ENCODE data around the gene ELAPOR1.
"Not testable (repeated sequence)": the region's sequence is repeated elsewhere in the genome, so short reads cannot be mapped to it uniquely, and the experiment has no call there.

ELAPOR1 gene

DNA sequence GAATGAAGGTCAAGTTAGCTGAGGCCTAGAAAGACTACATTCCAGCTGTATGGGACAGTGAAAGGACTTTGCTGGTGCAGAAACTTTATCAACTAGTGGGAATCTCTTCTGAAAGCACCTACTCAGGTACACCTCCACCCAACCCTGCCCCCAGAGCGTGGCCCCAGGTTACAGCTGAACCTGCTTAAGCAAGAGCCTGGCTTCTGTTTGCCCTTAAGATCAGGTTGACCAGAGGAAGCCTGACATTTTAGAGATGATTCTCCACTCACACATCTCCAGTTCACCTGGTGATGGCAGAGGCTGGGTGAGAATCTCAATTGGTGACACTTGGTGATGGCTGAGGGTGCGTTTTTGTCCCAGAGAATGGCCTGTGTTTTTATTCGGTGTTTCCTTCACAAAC lies 24.0 kb downstream of the ELAPOR1 start:
- DNase-seq (ENCODE audit: low read depth, low spot score), result no peak

DNA sequence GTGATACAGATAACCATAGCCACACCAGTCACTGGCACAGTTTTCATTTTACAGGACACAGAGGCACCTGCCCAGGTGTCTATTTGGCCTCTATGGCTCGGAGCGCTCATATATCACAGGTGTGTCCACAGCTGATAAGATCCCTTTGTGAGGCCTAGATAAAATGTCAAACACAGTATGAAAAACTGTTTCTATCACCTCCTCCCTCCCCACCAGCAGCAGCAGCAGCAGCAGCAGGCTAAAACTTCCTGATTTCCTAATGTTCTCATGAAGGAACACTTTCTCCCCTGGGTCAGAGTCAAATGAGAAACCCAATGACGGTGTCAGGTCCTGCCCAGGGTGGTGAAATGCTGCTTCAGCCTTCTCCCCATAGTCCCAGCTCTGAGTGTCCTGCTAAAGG lies 24.4 kb downstream of the ELAPOR1 start:
- DNase-seq (ENCODE audit: low read depth, low spot score), result no peak

DNA sequence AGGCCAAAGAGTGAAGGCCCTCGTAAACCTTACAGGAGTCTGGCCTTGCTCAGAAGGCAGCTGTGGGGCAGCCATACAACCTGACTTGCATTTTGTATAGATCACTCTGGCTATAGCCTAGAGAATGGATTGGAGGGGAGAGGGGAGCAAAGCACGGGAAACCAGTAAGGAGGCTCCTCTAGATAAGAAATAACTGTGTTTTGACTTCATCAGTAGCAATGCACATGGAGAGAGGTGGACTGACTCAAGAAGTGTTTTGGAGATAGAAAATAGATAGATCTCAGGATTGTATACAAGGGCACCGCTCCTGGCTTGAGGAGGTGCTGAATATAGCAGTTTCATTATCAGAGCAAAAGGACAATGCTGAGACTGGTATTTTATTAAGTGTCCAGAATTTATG lies 26.5 kb downstream of the ELAPOR1 start:
- no peak for DNase-seq (ENCODE audit: low read depth, low spot score)

DNA sequence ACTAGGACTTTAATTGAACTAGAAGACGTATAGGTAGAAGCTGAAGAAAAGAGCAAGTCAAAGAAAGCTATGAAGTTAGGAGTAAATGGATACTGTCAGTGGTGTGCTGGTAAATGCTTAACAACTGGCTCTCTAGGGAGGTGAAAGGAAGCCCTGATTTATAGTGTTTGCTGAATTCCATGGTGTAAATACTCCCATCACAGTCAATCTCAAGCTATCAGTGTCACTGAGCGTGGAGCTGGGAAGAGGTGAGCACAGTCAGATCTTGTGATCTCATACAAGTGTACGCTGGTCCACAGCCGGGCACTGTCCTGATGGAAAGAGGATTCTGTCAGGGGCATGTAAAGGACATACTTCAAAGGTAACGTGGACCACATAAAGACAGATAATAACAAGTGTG lies 28.3 kb downstream of the ELAPOR1 start:
- no peak for DNase-seq (ENCODE audit: low read depth, low spot score)

DNA sequence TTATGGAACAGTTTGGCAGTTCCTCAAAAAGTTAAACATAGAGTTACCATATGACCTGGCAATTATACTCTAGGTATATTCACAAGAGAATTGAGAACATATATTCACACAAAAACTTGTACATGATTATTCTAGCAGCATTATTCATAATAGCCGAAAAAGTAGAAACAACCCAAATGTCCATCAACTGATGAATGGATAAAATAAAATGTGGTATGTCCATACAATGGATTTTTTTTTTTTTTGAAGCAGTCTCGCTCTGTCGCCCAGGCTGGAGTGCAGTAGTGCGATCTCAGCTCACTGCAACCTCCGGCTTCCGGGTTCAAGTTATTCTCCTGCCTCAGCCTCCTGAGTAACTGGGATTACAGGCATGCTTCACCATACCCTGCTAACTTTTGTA lies 28.8 kb downstream of the ELAPOR1 start:
- DNase-seq (ENCODE audit: low read depth, low spot score), result not testable (repeated sequence)

DNA sequence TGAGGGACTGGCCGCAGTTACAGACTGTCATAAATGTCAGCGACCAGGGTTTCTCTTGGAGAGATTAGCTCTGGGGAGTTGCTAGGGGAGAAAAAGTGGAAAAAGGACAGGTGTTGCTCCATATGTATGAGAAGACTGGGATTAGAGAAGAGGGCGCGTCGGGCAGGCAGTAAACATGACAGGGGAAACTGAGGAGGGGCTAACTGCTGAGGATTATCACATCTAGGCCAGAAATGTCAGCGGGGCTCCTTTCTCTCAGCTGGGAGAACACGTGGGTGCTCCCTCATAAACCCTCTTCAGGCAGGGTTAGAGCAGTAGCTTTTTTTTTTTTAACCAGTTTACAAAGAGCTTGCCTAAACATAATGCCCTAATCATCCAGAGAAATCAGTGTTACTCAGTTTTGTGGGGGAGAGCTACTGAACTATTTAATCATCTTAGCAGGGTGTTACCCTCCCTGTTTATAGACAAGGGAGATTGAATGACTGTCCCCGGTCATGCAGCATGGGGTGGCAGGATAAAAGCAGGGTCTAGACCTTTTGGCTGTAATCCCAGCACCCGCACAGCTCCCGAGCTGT lies 35.2 kb downstream of the ELAPOR1 start:
- no peak for DNase-seq (ENCODE audit: low read depth, low spot score)

- no peak for DNase-seq (ENCODE audit: low read depth, low spot score)
Measured at GRCh38 chr1:109149874-109150601, 36.1 kb downstream of the ELAPOR1 start.

DNA sequence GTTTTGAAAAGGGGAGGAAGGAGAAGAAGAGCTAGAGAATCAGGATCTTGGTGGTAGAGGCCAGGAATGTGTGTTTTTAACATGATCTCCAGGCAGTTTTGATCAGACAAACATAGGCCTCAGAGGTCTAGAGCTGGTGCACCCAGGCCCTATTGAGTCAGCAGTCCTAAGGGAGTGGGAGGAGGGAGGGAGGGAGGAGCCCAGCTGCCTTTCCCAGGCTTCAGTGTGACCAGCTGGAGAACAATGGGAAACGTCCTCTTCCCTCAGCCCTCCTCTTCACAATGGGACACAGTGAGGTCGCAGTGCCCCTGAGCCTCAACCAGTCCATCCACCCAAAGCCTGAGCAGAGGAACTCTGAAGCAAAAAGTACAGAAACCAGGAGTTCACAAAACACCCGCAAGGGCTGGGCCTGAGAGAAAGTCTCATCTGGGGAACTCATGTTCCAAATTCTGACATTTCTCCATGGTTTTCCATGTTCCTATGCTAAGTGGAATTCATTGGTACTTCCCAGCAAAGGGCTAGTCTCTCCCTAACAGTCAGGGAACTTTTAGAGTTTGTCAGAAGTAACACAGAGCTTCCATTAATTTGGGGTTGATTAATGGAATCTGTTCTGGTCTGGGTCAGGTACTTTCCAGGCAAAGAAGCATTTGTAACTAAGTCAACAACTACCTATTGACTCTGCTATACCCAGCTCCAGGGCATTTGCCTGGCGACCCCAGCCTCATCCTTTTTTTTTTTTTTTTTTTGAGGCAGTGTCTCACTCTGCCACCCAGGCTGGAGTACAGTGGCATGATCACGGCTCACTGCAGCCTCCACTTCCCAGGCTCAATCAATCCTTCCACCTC lies 37.5 kb downstream of the ELAPOR1 start:
- DNase-seq (ENCODE audit: low read depth, low spot score), result peak; percentile 16

DNA sequence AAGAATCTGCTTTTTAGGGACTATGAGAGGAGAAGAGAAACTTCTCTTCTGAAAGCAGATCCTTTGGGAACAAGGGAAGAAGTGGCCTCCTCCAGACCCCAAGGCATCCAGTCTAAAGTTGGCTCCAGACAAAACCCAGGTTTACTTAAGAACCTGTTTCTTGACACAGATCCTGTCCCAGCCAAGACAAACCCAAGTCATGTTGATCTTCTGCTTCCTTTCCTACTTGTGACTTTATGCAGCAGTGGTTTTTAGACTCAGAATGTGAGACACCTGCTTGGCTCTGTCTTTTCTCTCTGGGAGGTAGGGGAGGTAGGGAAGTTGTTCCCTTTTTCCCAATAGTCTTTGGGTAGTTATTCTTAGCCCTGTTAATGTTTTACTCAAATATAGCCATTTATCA lies 38.3 kb downstream of the ELAPOR1 start:
- DNase-seq (ENCODE audit: low read depth, low spot score), result no peak

GRCh38 chr1:109156916-109157385 lies 43.0 kb downstream of the ELAPOR1 start:
- DNase-seq (ENCODE audit: low read depth, low spot score), result no peak

DNA sequence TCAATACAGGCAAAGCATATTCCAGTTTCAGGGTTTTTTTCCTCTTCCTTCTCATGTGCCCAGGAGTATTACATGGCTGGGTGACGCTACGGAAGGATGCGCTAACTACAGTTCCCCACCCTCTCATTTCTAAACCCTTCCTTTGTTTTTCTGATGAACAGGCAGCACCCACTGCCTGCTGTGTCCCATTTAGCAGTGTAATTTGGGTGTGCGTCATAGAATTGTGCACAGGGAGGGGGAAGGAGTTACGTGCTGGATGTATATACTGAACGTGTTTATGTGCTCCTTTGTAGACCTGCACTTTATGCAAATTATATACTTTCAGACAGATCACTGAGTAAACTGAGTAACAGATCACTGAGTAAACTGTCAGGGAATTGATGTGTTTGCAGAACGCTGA lies 44.5 kb downstream of the ELAPOR1 start:
- DNase-seq (ENCODE audit: low read depth, low spot score), result no peak

DNA sequence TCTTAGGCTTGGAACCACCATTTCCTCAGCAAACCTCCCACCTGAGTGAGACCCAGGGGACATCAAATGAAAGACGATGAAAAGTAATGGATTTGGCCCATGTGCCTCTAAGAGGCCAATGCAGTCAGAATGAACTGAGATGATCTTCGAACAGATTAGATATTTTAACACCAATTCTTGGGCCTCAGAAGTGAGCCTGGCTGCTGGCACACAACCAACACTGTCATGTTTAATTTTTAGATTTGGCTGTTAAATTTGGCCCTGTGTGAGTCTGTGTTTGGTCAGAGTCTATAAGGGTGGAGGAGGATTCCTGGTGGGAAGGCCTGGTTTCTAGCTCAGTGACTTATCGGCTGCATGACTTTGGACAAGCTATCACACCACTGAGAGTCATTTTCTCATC lies 45.4 kb downstream of the ELAPOR1 start:
- no peak for DNase-seq (ENCODE audit: low read depth, low spot score)

DNA sequence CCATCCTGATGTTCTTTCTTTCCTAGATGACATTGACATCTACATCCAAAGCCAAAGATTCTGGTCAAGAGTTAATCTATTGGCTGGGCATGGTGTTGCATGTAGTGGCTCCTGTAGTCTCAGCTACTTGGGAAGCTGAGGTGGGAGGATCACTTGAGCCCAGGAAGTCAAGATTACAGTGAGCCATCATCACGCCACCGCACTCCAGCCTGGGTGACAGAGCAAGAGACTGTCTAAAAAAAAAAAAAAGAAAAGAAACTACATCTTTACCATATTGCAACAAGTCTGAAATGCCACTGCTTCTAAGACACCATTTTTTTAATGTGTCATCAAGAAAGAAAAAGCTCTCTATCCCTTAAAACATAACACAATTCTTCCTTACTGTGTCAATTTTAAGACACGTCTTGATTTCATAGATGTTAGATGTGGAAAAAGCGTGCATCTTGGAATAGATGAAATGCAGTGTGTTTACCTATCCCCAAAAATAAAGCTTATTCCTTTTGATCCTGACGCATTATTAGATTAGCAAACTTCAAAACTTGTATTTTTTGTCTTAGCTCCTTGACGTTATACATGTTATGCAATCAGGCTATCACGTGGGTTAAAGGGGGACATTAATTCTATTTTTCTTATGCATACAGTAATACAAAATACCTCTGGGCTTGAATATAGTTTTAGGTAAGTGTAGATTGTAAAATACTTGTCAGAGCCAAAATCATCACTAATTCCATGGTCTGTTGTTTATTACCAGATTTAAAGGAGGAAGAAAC lies 46.3 kb downstream of the ELAPOR1 start:
- no peak for DNase-seq (ENCODE audit: low read depth, low spot score)

- DNase-seq (ENCODE audit: low read depth, low spot score), result no peak
Measured at GRCh38 chr1:109161858-109162606, 48.1 kb downstream of the ELAPOR1 start.

DNA sequence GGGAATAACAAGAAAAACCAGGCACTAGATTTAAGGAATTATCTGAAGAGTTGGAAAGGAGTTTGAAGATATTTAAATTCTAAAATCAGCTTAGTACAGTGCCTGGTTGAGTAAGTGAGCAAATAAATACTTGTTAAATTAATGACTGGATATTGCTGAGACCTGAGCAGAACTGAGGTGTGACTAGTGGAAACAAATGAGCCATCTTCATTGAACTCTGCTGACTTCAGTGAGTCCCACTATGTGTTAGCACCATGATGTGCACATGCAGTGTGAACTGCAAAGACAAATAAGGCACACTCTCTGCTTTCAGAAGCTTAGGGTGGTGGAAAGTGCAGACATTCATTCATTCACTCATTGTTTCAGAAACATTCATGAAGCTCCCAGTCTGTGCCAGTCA lies 48.7 kb downstream of the ELAPOR1 start:
- DNase-seq (ENCODE audit: low read depth, low spot score), result no peak

DNA sequence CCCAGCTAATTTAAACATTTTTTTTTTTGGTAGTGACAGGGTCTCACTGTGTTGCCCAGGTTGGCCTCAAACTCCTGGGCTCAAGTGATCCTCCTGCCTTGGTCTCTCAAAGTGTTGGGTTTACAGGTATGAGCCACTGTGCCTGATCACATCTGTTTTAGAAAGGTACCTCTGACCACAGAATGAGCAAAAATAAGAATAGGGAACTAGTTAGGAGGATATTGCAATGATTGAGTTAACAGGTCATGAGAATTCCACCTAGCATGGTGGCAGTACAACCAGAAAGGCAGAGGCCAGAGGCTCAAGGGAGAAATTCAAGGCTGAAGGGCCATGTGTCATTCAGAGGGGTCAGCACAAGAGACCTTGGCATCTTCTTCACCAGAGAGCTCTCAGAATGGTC lies 49.6 kb downstream of the ELAPOR1 start:
- no peak for DNase-seq (ENCODE audit: low read depth, low spot score)
